IMR-90 (cell line): Measurements from ENCODE around the gene APOL5. TPM values are rescaled to one million over a fixed set of nuclear protein-coding genes. Genes with fewer than 3 reads are reported as not detected.

ENCODE experiments used
- ATAC-seq: fragments of 200-7000 bp; cut with Tn5 transposase; 2 replicates; pipeline ENCODE4 v1.9.1; 2020; ENCODE audit warnings: low read depth, mild to moderate bottlenecking, moderate library complexity
- BruUV-seq: library from RNA; stranded (reverse); fragments of 400-500 nt; replicated peaks from 2 replicates; lab custom pipeline; 2021; lab: Mats Ljungman, UMichigan
- CTCF ChIA-PET: fragments of 300-600 bp; formaldehyde crosslinking; extraction: SDS; loops from one replicate; lab custom pipeline; 2021; ENCODE audit warnings: antibody characterized with exemption; lab: Yijun Ruan, JAX
- POLR2A ChIA-PET: fragments of 300-600 bp; sonication (Branson Sonifier 250); formaldehyde crosslinking; loops from one replicate; lab custom pipeline; 2022; ENCODE audit warnings: antibody characterized with exemption; ENCODE audit not compliant: unreplicated experiment; lab: Charles Lee
- DNase-seq: peaks from one replicate; pipeline ENCODE4 v3.0.0; 2013
- H2AFZ ChIP-seq: replicated peaks from 2 replicates; pipeline ENCODE3; 2013; ENCODE audit warnings: low read length, mild to moderate bottlenecking; ENCODE audit not compliant: poor library complexity
- H2AK5ac ChIP-seq: 2 replicates; pipeline ENCODE4 v1.6.1; 2013; ENCODE audit warnings: low read depth, low read length, inconsistent platforms
- H2AK9ac ChIP-seq: replicated peaks from 2 replicates; pipeline ENCODE3; 2013; ENCODE audit warnings: mild to moderate bottlenecking, low read depth, low read length, moderate library complexity; ENCODE audit not compliant: poor library complexity
- H2BK120ac ChIP-seq: 2 replicates; pipeline ENCODE4 v1.6.1; 2013; ENCODE audit warnings: low read depth, low read length, inconsistent platforms
- H2BK15ac ChIP-seq: 3 replicates; pipeline ENCODE4 v1.6.1; 2013; ENCODE audit warnings: low read depth, low read length, inconsistent platforms
- H2BK20ac ChIP-seq: 2 replicates; pipeline ENCODE4 v1.6.1; 2013; ENCODE audit warnings: low read depth, mild to moderate bottlenecking, inconsistent platforms, low read length, moderate library complexity
- H2BK5ac ChIP-seq: 2 replicates; pipeline ENCODE4 v1.6.1; 2013; ENCODE audit warnings: mild to moderate bottlenecking, low read depth, low read length, inconsistent platforms; ENCODE audit not compliant: poor library complexity, severe bottlenecking
- H3K14ac ChIP-seq: replicated peaks from 2 replicates; pipeline ENCODE4 v1.6.1; 2013; ENCODE audit warnings: low read depth, low read length, inconsistent platforms
- H3K18ac ChIP-seq: 2 replicates; pipeline ENCODE4 v1.6.1; 2013; ENCODE audit warnings: low read depth, low read length, control low read depth
- H3K23ac ChIP-seq: 2 replicates; pipeline ENCODE4 v1.6.1; 2013; ENCODE audit warnings: low read depth, low read length, inconsistent platforms
- H3K27ac ChIP-seq: 2 replicates; pipeline ENCODE4 v1.5.1; 2013; ENCODE audit warnings: mild to moderate bottlenecking, control low read depth, low read length; ENCODE audit not compliant: insufficient read depth
- H3K27me3 ChIP-seq: 2 replicates; pipeline ENCODE4 v1.6.1; 2013; ENCODE audit warnings: low read length; ENCODE audit not compliant: control insufficient read depth, insufficient read depth
- H3K36me3 ChIP-seq: 2 replicates; pipeline ENCODE4 v1.6.1; 2013; ENCODE audit warnings: low read length, mixed read lengths; ENCODE audit not compliant: control insufficient read depth, insufficient read depth
- H3K4ac ChIP-seq: 2 replicates; pipeline ENCODE4 v1.6.1; 2013; ENCODE audit warnings: low read depth, low read length, inconsistent platforms
- H3K4me1 ChIP-seq: 2 replicates; pipeline ENCODE4 v1.6.1; 2013; ENCODE audit warnings: low read length, mixed read lengths; ENCODE audit not compliant: control insufficient read depth, insufficient read depth
- H3K4me2 ChIP-seq: 2 replicates; pipeline ENCODE4 v1.6.1; 2013; ENCODE audit warnings: low read depth, mild to moderate bottlenecking, control low read depth, low read length, moderate library complexity
- H3K4me3 ChIP-seq: 2 replicates; pipeline ENCODE4 v1.5.1; 2013; ENCODE audit warnings: low read depth, mild to moderate bottlenecking, control low read depth, low read length, moderate library complexity; ENCODE audit not compliant: insufficient read depth
- H3K56ac ChIP-seq: 2 replicates; pipeline ENCODE4 v1.6.1; 2013; ENCODE audit warnings: low read length, inconsistent platforms; ENCODE audit not compliant: insufficient read depth; ENCODE audit errors: extremely low read depth
- H3K79me1 ChIP-seq, 2 experiments: 2 replicates each; pipeline ENCODE4 v1.6.1; 2013; ENCODE audit warnings: low read length in 2 of 2, inconsistent platforms in 1 of 2, low read depth in 1 of 2
- H3K9ac ChIP-seq: 2 replicates; pipeline ENCODE4 v1.6.1; 2013; ENCODE audit warnings: low read depth, low read length, control low read depth
- H3K9me1 ChIP-seq: 2 replicates; pipeline ENCODE4 v1.6.1; 2013; ENCODE audit warnings: low read length, inconsistent platforms; ENCODE audit not compliant: insufficient read depth
- H3K9me3 ChIP-seq: 2 replicates; pipeline ENCODE4 v1.6.1; 2013; ENCODE audit warnings: low read length; ENCODE audit not compliant: control insufficient read depth, insufficient read depth
- H4K20me1 ChIP-seq: 2 replicates; pipeline ENCODE4 v1.6.1; 2013; ENCODE audit warnings: low read length, inconsistent platforms; ENCODE audit not compliant: insufficient read depth
- H4K5ac ChIP-seq: 2 replicates; pipeline ENCODE4 v1.6.1; 2013; ENCODE audit warnings: mild to moderate bottlenecking, low read depth, low read length, control low read depth
- H4K8ac ChIP-seq, 2 experiments: 2 replicates each; pipeline ENCODE4 v1.6.1; 2013; ENCODE audit warnings: low read depth in 2 of 2, low read length in 2 of 2, control low read depth in 1 of 2, inconsistent platforms in 1 of 2
- H4K91ac ChIP-seq: 2 replicates; pipeline ENCODE4 v1.6.1; 2013; ENCODE audit warnings: low read depth, low read length, inconsistent platforms; ENCODE audit not compliant: insufficient read depth
- BHLHE40 ChIP-seq: fragments of 150-350 bp; IDR thresholded peaks from 2 replicates; pipeline ENCODE4 v1.6.1; 2016; ENCODE audit warnings: mild to moderate bottlenecking, low read depth, low read length
- CEBPB ChIP-seq: IDR thresholded peaks from 2 replicates; pipeline ENCODE4 v1.6.1; 2012; ENCODE audit warnings: low read depth, low read length, improper control_type of control experiment
- CHD1 ChIP-seq: IDR thresholded peaks from 2 replicates; pipeline ENCODE4 v1.6.1; 2012; ENCODE audit warnings: low read depth, low read length, improper control_type of control experiment
- CTCF ChIP-seq: conservative IDR thresholded peaks from 2 replicates; pipeline ENCODE4 v1.5.1; 2012; ENCODE audit warnings: mild to moderate bottlenecking, low read depth, low read length, improper control_type of control experiment
- ELK1 ChIP-seq: fragments of 150-350 bp; IDR thresholded peaks from 2 replicates; pipeline ENCODE4 v1.6.1; 2016; ENCODE audit warnings: low read depth, mild to moderate bottlenecking, low read length, moderate library complexity, borderline replicate concordance
- FOS ChIP-seq: fragments of 150-350 bp; IDR thresholded peaks from 2 replicates; pipeline ENCODE4 v1.6.1; 2016; ENCODE audit warnings: low read depth, low read length
- MAFK ChIP-seq: IDR thresholded peaks from 2 replicates; pipeline ENCODE4 v1.6.1; 2012; ENCODE audit warnings: low read depth, low read length, improper control_type of control experiment
- MAZ ChIP-seq: IDR thresholded peaks from 2 replicates; pipeline ENCODE4 v1.6.1; 2012; ENCODE audit warnings: low read depth, mild to moderate bottlenecking, low read length, improper control_type of control experiment, moderate library complexity, borderline replicate concordance
- MXI1 ChIP-seq: IDR thresholded peaks from 2 replicates; pipeline ENCODE4 v1.6.1; 2012; ENCODE audit warnings: low read depth, mild to moderate bottlenecking, low read length, moderate library complexity, borderline replicate concordance
- NFE2L2 ChIP-seq: fragments of 150-350 bp; IDR thresholded peaks from 2 replicates; pipeline ENCODE4 v1.6.1; 2016; ENCODE audit warnings: low read depth, mild to moderate bottlenecking, low read length
- POLR2A ChIP-seq: IDR thresholded peaks from 2 replicates; pipeline ENCODE4 v1.6.1; 2012; ENCODE audit warnings: mild to moderate bottlenecking, low read depth, low read length
- RAD21 ChIP-seq: IDR thresholded peaks from 2 replicates; pipeline ENCODE4 v1.6.1; 2012; ENCODE audit warnings: low read length, improper control_type of control experiment
- RCOR1 ChIP-seq: IDR thresholded peaks from 2 replicates; pipeline ENCODE4 v1.6.1; 2012; ENCODE audit warnings: mild to moderate bottlenecking, low read length, improper control_type of control experiment; ENCODE audit not compliant: insufficient replicate concordance
- RFX5 ChIP-seq: IDR thresholded peaks from 2 replicates; pipeline ENCODE4 v1.8.0; 2012; ENCODE audit warnings: low read depth, mild to moderate bottlenecking, low read length, moderate library complexity
- SMC3 ChIP-seq: fragments of 150-350 bp; IDR thresholded peaks from 2 replicates; pipeline ENCODE4 v1.6.1; 2016; ENCODE audit warnings: low read depth, mild to moderate bottlenecking, antibody characterized with exemption, low read length, moderate library complexity
- USF2 ChIP-seq: fragments of 150-350 bp; IDR thresholded peaks from 2 replicates; pipeline ENCODE4 v1.6.1; 2017; ENCODE audit warnings: mild to moderate bottlenecking, antibody characterized with exemption, low read length, low read depth
- WGBS, 2 experiments: methylation state at CpG; one replicate each; pipeline versions ENCODE4 v1.1.5 to v1.1.7; 2013; ENCODE audit warnings: missing lambda C conversion rate in 2 of 2; ENCODE audit not compliant: insufficient read length in 1 of 2; ENCODE audit errors: extremely low coverage in 2 of 2; 5-methylcytosine and 5-hydroxymethylcytosine counted together
- dilution Hi-C: fragments of 300-500 bp; cut with HindIII; formaldehyde crosslinking; loops from one replicate; pipeline ENCODE4 v1.14.3; 2018; ENCODE audit warnings: low sequenced_read_pairs; ENCODE audit not compliant: unreplicated experiment
- in situ Hi-C: fragments of 300-500 bp; cut with MboI; formaldehyde crosslinking; loops from 3 replicates; pipeline ENCODE4 v1.14.3; 2019; ENCODE audit warnings: low sequenced_read_pairs, inconsistent platforms, mixed read lengths
- intact Hi-C: fragments of 100-400 bp; cut with micrococcal nuclease; formaldehyde crosslinking; loops from 2 replicates; pipeline ENCODE4 v1.10.0; 2022
- polyA plus RNA-seq, 3 experiments: library from polyadenylated mRNA; depleted of rRNA; stranded (reverse); fragments of >200 nt; gene quantifications; 2 replicates each; pipeline ENCODE4 v1.2.3, GENCODE V29; 2012; ENCODE audit warnings: low replicate concordance in 1 of 3
- total RNA-seq: library from RNA; depleted of rRNA; stranded (reverse); fragments of >200 nt; gene quantifications from 2 replicates; pipeline ENCODE4 v1.2.3, GENCODE V29; 2012

The APOL5 gene
- total and polyA plus RNA-seq, 2 of the 4 experiments (the other 2 are of a cell fraction) = 0.15 to 0.18 TPM

- Histone ChIP-seq H4K20me1 (peaks cover 12% of the 10 kb centered on the region; the same call in 1 of the 2 replicates), H3K9me1 (peaks cover 27% of the 10 kb centered on the region), H4K5ac (no peak overlapping the region), H3K23ac (no peak overlapping the region), H3K4ac (no peak overlapping the region), H3K4me2 (no peak overlapping the region; the same call in 1 of the 2 replicates), H3K27me3 (no peaks in the 10 kb centered on the region), H3K9ac (no peak overlapping the region), H2BK120ac (peak overlapping the region; percentile 29; the same call in 1 of the 2 replicates), H2BK20ac (no peak overlapping the region), H4K8ac (no peak overlapping the region), H2AK5ac (no peak overlapping the region), H3K27ac (no peak overlapping the region; the same call in 1 of the 2 replicates), H2AFZ (no peak overlapping the region), H3K56ac (no peak overlapping the region), H2BK5ac (peak overlapping the region; percentile 53), H3K14ac (peak overlapping the region; percentile 28; the same call in 1 of the 2 replicates), H2BK15ac (peak overlapping the region; percentile 42; the same call in 1 of the 3 replicates), H3K9me3 (no peaks in the 10 kb centered on the region), H3K18ac (no peak overlapping the region), H3K4me1 (peaks cover 26% of the 10 kb centered on the region), H4K91ac (no peak overlapping the region), H3K36me3 (peaks cover 34% of the 10 kb centered on the region), H2AK9ac (no peak overlapping the region), H3K79me1 (peaks cover 19 to 65% of the 10 kb centered on the region in 2 experiments), H3K4me3 (no peak overlapping the region)
- DNase-seq (peak; percentile 19), ATAC-seq (no peak)
- POLR2A ChIA-PET = no interaction called here
- WGBS, 2 experiments = no CpG with 5 or more reads among the region's 6 CpGs
- no TSS peak for BruUV-seq
- dilution Hi-C loops (no loop called here), intact Hi-C loops (loop anchor here (5.0 kb wide), 2 partner anchors 96 to 179 kb away; partner anchors contain the start of gene APOL6), in situ Hi-C loops (no loop called here)
- no peak for TF ChIP-seq SMC3
- TF ChIP-seq NFE2L2 = no peak
- no peak for TF ChIP-seq MAZ
- TF ChIP-seq RFX5 = no peak
- TF ChIP-seq CEBPB = no peak
- no peak for TF ChIP-seq USF2
- TF ChIP-seq ELK1 = no peak
- no peak for TF ChIP-seq CTCF
- no peak for TF ChIP-seq CHD1
- no peak for TF ChIP-seq POLR2A
- TF ChIP-seq MAFK = no peak
- no peak for TF ChIP-seq RAD21
- no peak for TF ChIP-seq FOS
- no peak for TF ChIP-seq MXI1
- TF ChIP-seq RCOR1 = no peak
- no peak for TF ChIP-seq BHLHE40
- CTCF ChIA-PET = interaction anchor here (0.6 kb wide), 1 partner anchor 289 kb away, joined by 3 read pairs; no protein-coding TSS in a partner anchor
These were observed 25.7 kb downstream of the APOL5 start for GRCh38 chr22:35743326-35743860.
